H9 (cell line): ENCODE data around the gene RCN2. TPM values are rescaled to one million over a fixed set of nuclear protein-coding genes. Genes with fewer than 3 reads are reported as not detected.

Experiments
- DNase-seq: peaks from one replicate; pipeline ENCODE4 v3.0.0-alpha.2; 2017
- H2AFZ ChIP-seq: one replicate; pipeline ENCODE4 v1.6.1; 2013; ENCODE audit warnings: mild to moderate bottlenecking, low read length, control low read depth, moderate library complexity
- H2AK5ac ChIP-seq: 2 replicates; pipeline ENCODE4 v1.6.1; 2013; ENCODE audit warnings: low read length, control low read depth, mixed read lengths; ENCODE audit not compliant: insufficient read length
- H2BK120ac ChIP-seq: one replicate; pipeline ENCODE4 v1.6.1; 2013; ENCODE audit warnings: low read depth, mild to moderate bottlenecking, low read length, control low read depth, inconsistent platforms; ENCODE audit not compliant: poor library complexity, severe bottlenecking
- H2BK12ac ChIP-seq: 2 replicates; pipeline ENCODE4 v1.6.1; 2013; ENCODE audit warnings: low read length, control low read depth, mixed read lengths, low read depth; ENCODE audit not compliant: insufficient read length
- H2BK15ac ChIP-seq: 2 replicates; pipeline ENCODE4 v1.6.1; 2013; ENCODE audit warnings: low read depth, low read length, control low read depth
- H2BK20ac ChIP-seq: one replicate; pipeline ENCODE4 v1.6.1; 2013; ENCODE audit warnings: low read depth, mild to moderate bottlenecking, low read length, control low read depth, inconsistent platforms; ENCODE audit not compliant: poor library complexity, severe bottlenecking
- H2BK5ac ChIP-seq: 2 replicates; pipeline ENCODE4 v1.6.1; 2013; ENCODE audit warnings: low read length, control low read depth, mixed read lengths; ENCODE audit not compliant: insufficient read length
- H3K14ac ChIP-seq: 2 replicates; pipeline ENCODE4 v1.6.1; 2013; ENCODE audit warnings: low read length, control low read depth; ENCODE audit not compliant: insufficient read depth
- H3K18ac ChIP-seq: 2 replicates; pipeline ENCODE4 v1.6.1; 2013; ENCODE audit warnings: low read depth, mild to moderate bottlenecking, mixed read lengths, low read length, control low read depth; ENCODE audit not compliant: insufficient read length
- H3K23ac ChIP-seq: 2 replicates; pipeline ENCODE4 v1.6.1; 2013; ENCODE audit warnings: low read length, control low read depth, mixed read lengths, low read depth; ENCODE audit not compliant: insufficient read length
- H3K23me2 ChIP-seq: 2 replicates; pipeline ENCODE4 v1.6.1; 2013; ENCODE audit warnings: low read depth, mild to moderate bottlenecking, mixed read lengths, low read length, control low read depth; ENCODE audit not compliant: insufficient read length, poor library complexity, severe bottlenecking
- H3K27ac ChIP-seq: 2 replicates; pipeline ENCODE4 v1.5.1; 2013; ENCODE audit warnings: low read length, control low read depth, mixed read lengths, low read depth; ENCODE audit not compliant: insufficient read length
- H3K27me3 ChIP-seq: 2 replicates; pipeline ENCODE4 v1.6.1; 2013; ENCODE audit warnings: low read length, control low read depth, inconsistent platforms; ENCODE audit not compliant: insufficient read depth
- H3K4ac ChIP-seq: 2 replicates; pipeline ENCODE4 v1.6.1; 2013; ENCODE audit warnings: low read depth, mild to moderate bottlenecking, control low read depth, inconsistent platforms, low read length, moderate library complexity
- H3K4me1 ChIP-seq: 2 replicates; pipeline ENCODE4 v1.6.1; 2013; ENCODE audit warnings: low read length, control low read depth, inconsistent platforms; ENCODE audit not compliant: insufficient read depth
- H3K4me2 ChIP-seq: 2 replicates; pipeline ENCODE4 v1.6.1; 2013; ENCODE audit warnings: low read length, control low read depth, mixed read lengths; ENCODE audit not compliant: insufficient read length, insufficient read depth
- H3K56ac ChIP-seq: 2 replicates; pipeline ENCODE4 v1.6.1; 2013; ENCODE audit warnings: low read depth, mild to moderate bottlenecking, mixed read lengths, low read length, control low read depth; ENCODE audit not compliant: insufficient read length
- H3K79me1 ChIP-seq: 2 replicates; pipeline ENCODE4 v1.6.1; 2013; ENCODE audit warnings: low read depth, mild to moderate bottlenecking, moderate library complexity, low read length, control low read depth, inconsistent platforms; ENCODE audit not compliant: insufficient read depth, poor library complexity, severe bottlenecking
- H3K79me2 ChIP-seq: 2 replicates; pipeline ENCODE4 v1.6.1; 2013; ENCODE audit warnings: low read length, control low read depth, inconsistent platforms; ENCODE audit not compliant: insufficient read depth
- H3K9ac ChIP-seq: 2 replicates; pipeline ENCODE4 v1.6.1; 2013; ENCODE audit warnings: low read length, control low read depth, mixed read lengths; ENCODE audit not compliant: insufficient read length; ENCODE audit errors: extremely low read depth
- H3K9me3 ChIP-seq: one replicate; pipeline ENCODE4 v1.6.1; 2013; ENCODE audit warnings: low read depth, low read length, inconsistent platforms; ENCODE audit not compliant: control insufficient read depth
- H3T11ph ChIP-seq: one replicate; pipeline ENCODE4 v1.6.1; 2013; ENCODE audit warnings: mild to moderate bottlenecking, low read length, control low read depth, inconsistent platforms
- H4K20me1 ChIP-seq: one replicate; pipeline ENCODE4 v1.6.1; 2013; ENCODE audit not compliant: control insufficient read depth, insufficient read length, insufficient read depth
- H4K5ac ChIP-seq: 2 replicates; pipeline ENCODE4 v1.6.1; 2013; ENCODE audit warnings: low read depth, mild to moderate bottlenecking, mixed read lengths, low read length, control low read depth; ENCODE audit not compliant: insufficient read length
- H4K8ac ChIP-seq: replicated peaks from 2 replicates; pipeline ENCODE4 v1.6.1; 2013; ENCODE audit warnings: low read length, control low read depth, mixed read lengths, low read depth; ENCODE audit not compliant: insufficient read length
- H4K91ac ChIP-seq: 2 replicates; pipeline ENCODE4 v1.6.1; 2013; ENCODE audit warnings: low read depth, mild to moderate bottlenecking, moderate library complexity, mixed read lengths, low read length, control low read depth; ENCODE audit not compliant: insufficient read length
- H3K27ac Mint-ChIP-seq, 3 experiments: 2 replicates in 2 of 3; 3 replicates in 1 of 3; pipeline ENCODE4 v1.8.0; 2020 to 2021; ENCODE audit warnings: mixed read lengths in 3 of 3, mild to moderate bottlenecking in 1 of 3, moderate library complexity in 1 of 3
- H3K27me3 Mint-ChIP-seq: 2 replicates; pipeline ENCODE4 v1.8.0; 2021; ENCODE audit warnings: low read depth, mild to moderate bottlenecking, moderate library complexity, mixed read lengths
- H3K36me3 Mint-ChIP-seq, 3 experiments: 2 replicates in 2 of 3; 3 replicates in 1 of 3; pipeline ENCODE4 v1.8.0; 2020 to 2021; ENCODE audit warnings: low read depth in 3 of 3, mixed read lengths in 3 of 3; ENCODE audit not compliant: insufficient read depth in 1 of 3
- H3K4me1 Mint-ChIP-seq, 2 experiments: 2 replicates each; pipeline ENCODE4 v1.8.0; 2020; ENCODE audit warnings: mixed read lengths in 2 of 2
- H3K4me3 Mint-ChIP-seq, 2 experiments: 2 replicates in 1 of 2; 3 replicates in 1 of 2; pipeline ENCODE4 v1.8.0; 2020 to 2021; ENCODE audit warnings: mild to moderate bottlenecking in 2 of 2, mixed read lengths in 2 of 2, moderate library complexity in 1 of 2
- H3K9me3 Mint-ChIP-seq, 2 experiments: 2 replicates in 1 of 2; 3 replicates in 1 of 2; pipeline ENCODE4 v1.8.0; 2020; ENCODE audit warnings: mild to moderate bottlenecking in 2 of 2, mixed read lengths in 2 of 2, moderate library complexity in 1 of 2
- CTCF ChIP-seq: fragments of 200-600 bp; sonication (generic); conservative IDR thresholded peaks from 3 replicates; pipeline ENCODE4 v1.8.0; 2021; ENCODE audit warnings: antibody characterized with exemption, mild to moderate bottlenecking
- WGBS: extraction: QIAGEN DNeasy Blood & Tissue Kit; methylation state at CpG from one replicate; pipeline ENCODE4 v1.1.7; 2013; ENCODE audit warnings: missing lambda C conversion rate, low lambda C conversion rate, mixed read lengths; ENCODE audit not compliant: insufficient read length; ENCODE audit errors: extremely low coverage; 5-methylcytosine and 5-hydroxymethylcytosine counted together
- total RNA-seq: library from RNA; stranded (reverse); gene quantifications from 2 replicates; pipeline ENCODE4 v1.2.1, GENCODE V29; 2021

The RCN2 gene
- total RNA-seq, 1 experiment from 2014 or later: 139 TPM

- Histone ChIP-seq H2BK15ac (no peak overlapping the region), H4K8ac (no peak overlapping the region), H3T11ph (no peak overlapping the region), H2BK12ac (no peak overlapping the region), H3K4me2 (no peak overlapping the region), H2AK5ac (no peak overlapping the region), H3K18ac (no peak overlapping the region), H2BK120ac (no peak overlapping the region), H3K27ac (no peak overlapping the region), H3K4ac (no peak overlapping the region), H4K5ac (no peak overlapping the region), H4K20me1 (no peaks in the 10 kb centered on the region), H3K27me3 (no peaks in the 10 kb centered on the region), H3K23me2 (no peaks in the 10 kb centered on the region), H3K9me3 (no peaks in the 10 kb centered on the region), H2AFZ (no peak overlapping the region), H4K91ac (no peak overlapping the region), H3K79me1 (no peaks in the 10 kb centered on the region), H3K56ac (no peak overlapping the region), H3K14ac (no peak overlapping the region), H2BK20ac (no peak overlapping the region), H3K4me1 (no peaks in the 10 kb centered on the region), H3K79me2 (no peaks in the 10 kb centered on the region), H3K23ac (no peak overlapping the region), H2BK5ac (no peak overlapping the region), H3K9ac (no peak overlapping the region)
- Mint-ChIP-seq H3K27me3 (no peaks in the 10 kb centered on the region), H3K9me3 (no peaks in the 10 kb centered on the region), H3K36me3 (no peaks in the 10 kb centered on the region), H3K27ac (no peak overlapping the region), H3K4me1 (peaks cover 5 to 8% of the 10 kb centered on the region in 2 experiments), H3K4me3 (no peak overlapping the region)
- TF ChIP-seq CTCF: no peak
- WGBS: no CpG with 5 or more reads among the region's 21 CpGs
- no peak for DNase-seq
Observed at GRCh38 chr15:76972389-76973361, 41.1 kb downstream of the RCN2 start.
